GM12878 (cell line): ENCODE measurements around the gene AKT1. TPM values are rescaled to one million over a fixed set of nuclear protein-coding genes. Genes with fewer than 3 reads are reported as not detected.

Source experiments
- ATAC-seq: fragments of 200-7000 bp; cut with Tn5 transposase; 3 replicates; pipeline ENCODE4 v1.9.1; 2020; ENCODE audit warnings: mild to moderate bottlenecking, moderate library complexity
- BruUV-seq: library from RNA; stranded (reverse); fragments of 400-500 nt; replicated peaks from 2 replicates; lab custom pipeline; 2021; lab: Mats Ljungman, UMichigan
- CTCF ChIA-PET: fragments of 300-600 bp; sonication (Branson Sonifier 250); formaldehyde crosslinking; extraction: SDS; loops from one replicate; lab custom pipeline; 2021; ENCODE audit warnings: inconsistent platforms; lab: Yijun Ruan, JAX
- POLR2A ChIA-PET: fragments of 350-600 bp; formaldehyde crosslinking; extraction: SDS; loops from one replicate; lab custom pipeline; 2021; ENCODE audit warnings: inconsistent platforms; lab: Charles Lee
- RAD21 ChIA-PET: fragments of 300-600 bp; sonication (Branson Sonifier 250); formaldehyde crosslinking; loops from one replicate; lab custom pipeline; 2023; ENCODE audit warnings: antibody characterized with exemption; ENCODE audit not compliant: unreplicated experiment; lab: Charles Lee
- SMC1A ChIA-PET: fragments of 300-600 bp; sonication (Branson Sonifier 250); formaldehyde crosslinking; loops from one replicate; lab custom pipeline; 2023; ENCODE audit not compliant: unreplicated experiment, uncharacterized antibody; lab: Charles Lee
- DNase-seq: peaks from one replicate; pipeline ENCODE4 v3.0.0-alpha.2; 2011; ENCODE audit warnings: low read depth, low spot score
- FAIRE-seq: peaks from 3 replicates; lab custom pipeline; 2011; peaks lifted over from hg19 to GRCh38; lab: Jason Lieb, UNC
- H2AFZ ChIP-seq: 2 replicates; pipeline ENCODE4 v1.6.0; 2011; ENCODE audit warnings: low read depth, low read length, control low read depth; ENCODE audit not compliant: control insufficient read depth
- H3K27ac ChIP-seq: 2 replicates; pipeline ENCODE4 v1.5.1; 2011; ENCODE audit warnings: control low read depth; ENCODE audit not compliant: control insufficient read depth, insufficient read depth
- H3K27me3 ChIP-seq, 2 experiments: replicated peaks in 1 of 2; 2 replicates each; pipeline versions ENCODE4 v1.6.0 to v1.6.1; 2011; ENCODE audit warnings: low read length in 1 of 2; ENCODE audit not compliant: control insufficient read depth in 2 of 2, insufficient read depth in 2 of 2
- H3K36me3 ChIP-seq, 2 experiments: 2 replicates each; pipeline ENCODE4 v1.5.1; 2011; ENCODE audit warnings: low read length in 1 of 2; ENCODE audit not compliant: control insufficient read depth in 2 of 2, insufficient read depth in 2 of 2
- H3K4me1 ChIP-seq: 2 replicates; pipeline ENCODE4 v1.6.1; 2011; ENCODE audit warnings: mild to moderate bottlenecking, low read length, moderate library complexity, mixed read lengths; ENCODE audit not compliant: control insufficient read depth, insufficient read depth
- H3K4me2 ChIP-seq: 2 replicates; pipeline ENCODE4 v1.6.0; 2011; ENCODE audit warnings: control low read depth; ENCODE audit not compliant: control insufficient read depth, insufficient read depth
- H3K4me3 ChIP-seq: fragments of 200-600 bp; sonication (generic); 2 replicates; pipeline ENCODE4 v1.5.1; 2016
- H3K79me2 ChIP-seq: 2 replicates; pipeline ENCODE4 v1.6.0; 2011; ENCODE audit warnings: low read length; ENCODE audit not compliant: control insufficient read depth, insufficient read depth
- H3K9ac ChIP-seq: 2 replicates; pipeline ENCODE4 v1.8.0; 2011; ENCODE audit warnings: low read length, control low read depth, mixed read lengths; ENCODE audit not compliant: control insufficient read depth, insufficient read depth
- H3K9me3 ChIP-seq: replicated peaks from 3 replicates; pipeline ENCODE4 v1.5.1; 2011; ENCODE audit warnings: mild to moderate bottlenecking, low read length; ENCODE audit not compliant: control insufficient read depth, insufficient read depth
- H4K20me1 ChIP-seq: 2 replicates; pipeline ENCODE4 v1.6.0; 2011; ENCODE audit not compliant: control insufficient read depth, insufficient read depth
- CBX5 ChIP-seq: sonication (generic); IDR thresholded peaks from 2 replicates; pipeline ENCODE4 v1.6.1; 2016; ENCODE audit warnings: low read depth, moderate library complexity, mild to moderate bottlenecking, inconsistent platforms
- CREB1 ChIP-seq: IDR thresholded peaks from 2 replicates; pipeline ENCODE4 v1.6.1; 2012; ENCODE audit warnings: low read depth, mild to moderate bottlenecking, inconsistent platforms
- CREM ChIP-seq: IDR thresholded peaks from 2 replicates; pipeline ENCODE4 v1.6.1; 2014; ENCODE audit warnings: antibody characterized with exemption, low read depth
- IKZF1 ChIP-seq: fragments of 450-650 bp; conservative IDR thresholded peaks from 2 replicates; pipeline ENCODE4 v1.6.1; 2017; ENCODE audit warnings: antibody characterized with exemption, mild to moderate bottlenecking
- SMC3 ChIP-seq: IDR thresholded peaks from 2 replicates; pipeline ENCODE4 v1.6.1; 2011; ENCODE audit warnings: low read length, improper control_type of control experiment, borderline replicate concordance
- WGBS: methylation state at CpG from one replicate; pipeline ENCODE4 v1.1.6; 2016; ENCODE audit warnings: low lambda C conversion rate; ENCODE audit not compliant: insufficient replicate concordance, insufficient coverage; ENCODE audit errors: missing lambda C conversion rate; 5-methylcytosine and 5-hydroxymethylcytosine counted together
- in situ Hi-C: fragments of 300-500 bp; cut with MboI; formaldehyde crosslinking; loops from 9 replicates; pipeline ENCODE4 v1.14.3; 2018; ENCODE audit warnings: mixed read lengths
- intact Hi-C: fragments of 100-400 bp; cut with micrococcal nuclease; formaldehyde crosslinking; loops from one replicate; pipeline ENCODE4 v1.14.2; 2022; ENCODE audit not compliant: unreplicated experiment
- polyA plus RNA-seq, 11 experiments: library from polyadenylated mRNA; depleted of rRNA in 4 of 11; unstranded in 6 of 11; stranded (reverse) in 5 of 11; fragments of >200 nt; fragmentation: Nextera tagmentation in 4 of 11; fragmentation: Illumina TruSeq in 1 of 11; extraction: Ambion mirVana in 4 of 11; extraction: Trizol in 1 of 11; gene quantifications; 1 replicate in 1 of 11; 2 replicates in 10 of 11; pipeline versions ENCODE4 v1.2.1 to v1.2.3, GENCODE V29; 2011 to 2016; ENCODE audit warnings: inconsistent platforms in 2 of 11, missing spikeins in 2 of 11, low read depth in 1 of 11
- total RNA-seq, 4 experiments: library from RNA; depleted of rRNA in 3 of 4; stranded (reverse); fragments of >200 nt in 3 of 4; fragmentation: Illumina TruSeq in 1 of 4; extraction: Trizol in 1 of 4; gene quantifications; 2 replicates each; pipeline versions ENCODE4 v1.2.1 to v1.2.3, GENCODE V29; 2013 to 2021
- TF ChIP-seq, protein P1 (sequence below): IDR thresholded peaks from 2 replicates; pipeline ENCODE4 v1.6.1; 2012; ENCODE audit warnings: mild to moderate bottlenecking, low read depth, low read length
- TF ChIP-seq, protein P2 (sequence below): fragments of 450-650 bp; formaldehyde crosslinking; IDR thresholded peaks from 2 replicates; pipeline ENCODE4 v1.4.0; 2022; ENCODE audit warnings: mild to moderate bottlenecking, moderate library complexity

Gene AKT1
- total and polyA plus RNA-seq, 10 of the 15 experiments (the other 5 are each of a cell fraction or from before 2014, with no cell fraction given): 0.63 to 110 (median 58.9) TPM

DNA sequence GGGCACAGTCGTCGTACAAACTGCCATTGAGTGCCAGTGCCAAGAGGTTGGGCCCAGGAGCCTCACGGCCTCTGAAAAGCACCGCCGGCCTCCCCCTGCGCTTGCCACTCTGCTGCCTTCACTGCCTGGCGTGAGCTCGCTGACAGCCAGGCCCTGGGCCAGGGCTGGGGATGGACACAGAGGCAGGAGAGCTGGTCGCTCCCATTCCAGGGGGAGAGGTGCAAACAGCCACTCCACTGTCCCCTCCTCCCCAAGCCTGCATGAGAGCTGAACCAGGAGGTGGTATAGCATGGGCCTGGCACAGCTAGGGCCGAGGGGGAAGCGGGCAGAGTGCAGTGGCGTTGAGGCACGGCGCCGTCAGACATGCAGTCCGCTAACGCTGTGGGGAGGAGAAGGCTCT, 66.9 kb downstream of the AKT1 start:
- H4K20me1 ChIP-seq: no peaks in the 10 kb centered on the region
- CTCF ChIA-PET: no interaction called here
- no peak overlapping the region for H3K9ac ChIP-seq
- BruUV-seq: no TSS peak
- TF ChIP-seq, protein P1, sequence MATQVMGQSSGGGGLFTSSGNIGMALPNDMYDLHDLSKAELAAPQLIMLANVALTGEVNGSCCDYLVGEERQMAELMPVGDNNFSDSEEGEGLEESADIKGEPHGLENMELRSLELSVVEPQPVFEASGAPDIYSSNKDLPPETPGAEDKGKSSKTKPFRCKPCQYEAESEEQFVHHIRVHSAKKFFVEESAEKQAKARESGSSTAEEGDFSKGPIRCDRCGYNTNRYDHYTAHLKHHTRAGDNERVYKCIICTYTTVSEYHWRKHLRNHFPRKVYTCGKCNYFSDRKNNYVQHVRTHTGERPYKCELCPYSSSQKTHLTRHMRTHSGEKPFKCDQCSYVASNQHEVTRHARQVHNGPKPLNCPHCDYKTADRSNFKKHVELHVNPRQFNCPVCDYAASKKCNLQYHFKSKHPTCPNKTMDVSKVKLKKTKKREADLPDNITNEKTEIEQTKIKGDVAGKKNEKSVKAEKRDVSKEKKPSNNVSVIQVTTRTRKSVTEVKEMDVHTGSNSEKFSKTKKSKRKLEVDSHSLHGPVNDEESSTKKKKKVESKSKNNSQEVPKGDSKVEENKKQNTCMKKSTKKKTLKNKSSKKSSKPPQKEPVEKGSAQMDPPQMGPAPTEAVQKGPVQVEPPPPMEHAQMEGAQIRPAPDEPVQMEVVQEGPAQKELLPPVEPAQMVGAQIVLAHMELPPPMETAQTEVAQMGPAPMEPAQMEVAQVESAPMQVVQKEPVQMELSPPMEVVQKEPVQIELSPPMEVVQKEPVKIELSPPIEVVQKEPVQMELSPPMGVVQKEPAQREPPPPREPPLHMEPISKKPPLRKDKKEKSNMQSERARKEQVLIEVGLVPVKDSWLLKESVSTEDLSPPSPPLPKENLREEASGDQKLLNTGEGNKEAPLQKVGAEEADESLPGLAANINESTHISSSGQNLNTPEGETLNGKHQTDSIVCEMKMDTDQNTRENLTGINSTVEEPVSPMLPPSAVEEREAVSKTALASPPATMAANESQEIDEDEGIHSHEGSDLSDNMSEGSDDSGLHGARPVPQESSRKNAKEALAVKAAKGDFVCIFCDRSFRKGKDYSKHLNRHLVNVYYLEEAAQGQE: no peak
- TF ChIP-seq CREB1 (no peak), IKZF1 (no peak), SMC3 (no peak), CREM (no peak), CBX5 (no peak)
- TF ChIP-seq, protein P2, sequence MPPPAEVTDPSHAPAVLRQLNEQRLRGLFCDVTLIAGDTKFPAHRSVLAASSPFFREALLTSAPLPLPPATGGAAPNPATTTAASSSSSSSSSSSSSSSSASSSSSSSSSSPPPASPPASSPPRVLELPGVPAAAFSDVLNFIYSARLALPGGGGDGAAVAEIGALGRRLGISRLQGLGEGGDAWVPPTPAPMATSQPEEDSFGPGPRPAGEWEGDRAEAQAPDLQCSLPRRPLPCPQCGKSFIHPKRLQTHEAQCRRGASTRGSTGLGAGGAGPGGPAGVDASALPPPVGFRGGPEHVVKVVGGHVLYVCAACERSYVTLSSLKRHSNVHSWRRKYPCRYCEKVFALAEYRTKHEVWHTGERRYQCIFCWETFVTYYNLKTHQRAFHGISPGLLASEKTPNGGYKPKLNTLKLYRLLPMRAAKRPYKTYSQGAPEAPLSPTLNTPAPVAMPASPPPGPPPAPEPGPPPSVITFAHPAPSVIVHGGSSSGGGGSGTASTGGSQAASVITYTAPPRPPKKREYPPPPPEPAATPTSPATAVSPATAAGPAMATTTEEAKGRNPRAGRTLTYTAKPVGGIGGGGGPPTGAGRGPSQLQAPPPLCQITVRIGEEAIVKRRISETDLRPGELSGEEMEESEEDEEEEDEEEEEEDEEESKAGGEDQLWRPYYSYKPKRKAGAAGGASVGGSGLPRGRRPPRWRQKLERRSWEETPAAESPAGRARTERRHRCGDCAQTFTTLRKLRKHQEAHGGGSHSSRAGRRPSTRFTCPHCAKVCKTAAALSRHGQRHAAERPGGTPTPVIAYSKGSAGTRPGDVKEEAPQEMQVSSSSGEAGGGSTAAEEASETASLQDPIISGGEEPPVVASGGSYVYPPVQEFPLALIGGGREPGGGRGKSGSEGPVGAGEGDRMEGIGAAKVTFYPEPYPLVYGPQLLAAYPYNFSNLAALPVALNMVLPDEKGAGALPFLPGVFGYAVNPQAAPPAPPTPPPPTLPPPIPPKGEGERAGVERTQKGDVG (CRISPR knock-in tag): no peak
- H3K4me1 ChIP-seq: no peaks in the 10 kb centered on the region
- no peaks in the 10 kb centered on the region for H3K79me2 ChIP-seq
- peaks cover 0 to 4% of the 10 kb centered on the region in 2 experiments; a peak in 1 of 4 replicates for H3K27me3 ChIP-seq
- H3K4me2 ChIP-seq: no peak overlapping the region
- no peak overlapping the region for H2AFZ ChIP-seq
- no peak overlapping the region for H3K27ac ChIP-seq
- no peak for FAIRE-seq
- H3K36me3 ChIP-seq: no peaks in the 10 kb centered on the region
- no peaks in the 10 kb centered on the region for H3K9me3 ChIP-seq
- SMC1A ChIA-PET: no interaction called here
- POLR2A ChIA-PET: no interaction called here
- WGBS: 73% methylated on average over 17 of the region's 17 CpGs
- in situ Hi-C loops: no loop called here
- no peak for ATAC-seq
- RAD21 ChIA-PET: interaction anchor here (0.8 kb wide), 1 partner anchor 20 kb away, joined by 3 read pairs; no protein-coding TSS in a partner anchor
- no peak overlapping the region for H3K4me3 ChIP-seq
- no peak for DNase-seq
- intact Hi-C loops: no loop called here
